IPS-18c (cell line): ENCODE measurements around the gene MRPL11.

Experiments used
- H3K4me3 ChIP-seq: 2 replicates; pipeline ENCODE4 v1.7.0; 2013; ENCODE audit warnings: low read depth, mild to moderate bottlenecking, low read length, moderate library complexity; ENCODE audit not compliant: insufficient read depth
- H3K9me3 ChIP-seq: one replicate; pipeline ENCODE4 v1.6.1; 2013; ENCODE audit warnings: mild to moderate bottlenecking, low read length, moderate library complexity; ENCODE audit not compliant: control insufficient read depth, insufficient read depth

MRPL11 gene

GRCh38 chr11:66438504-66439466 lies at the start of gene MRPL11:
Gene MRPL11 (minus strand): TSS chr11:66438848. CDS start chr11:66438754, 94 bp downstream.
- Histone ChIP-seq H3K4me3 (peak within 1 kb of the TSS; percentile 95), H3K9me3 (peaks cover 3% of the 10 kb centered on the region)

DNA sequence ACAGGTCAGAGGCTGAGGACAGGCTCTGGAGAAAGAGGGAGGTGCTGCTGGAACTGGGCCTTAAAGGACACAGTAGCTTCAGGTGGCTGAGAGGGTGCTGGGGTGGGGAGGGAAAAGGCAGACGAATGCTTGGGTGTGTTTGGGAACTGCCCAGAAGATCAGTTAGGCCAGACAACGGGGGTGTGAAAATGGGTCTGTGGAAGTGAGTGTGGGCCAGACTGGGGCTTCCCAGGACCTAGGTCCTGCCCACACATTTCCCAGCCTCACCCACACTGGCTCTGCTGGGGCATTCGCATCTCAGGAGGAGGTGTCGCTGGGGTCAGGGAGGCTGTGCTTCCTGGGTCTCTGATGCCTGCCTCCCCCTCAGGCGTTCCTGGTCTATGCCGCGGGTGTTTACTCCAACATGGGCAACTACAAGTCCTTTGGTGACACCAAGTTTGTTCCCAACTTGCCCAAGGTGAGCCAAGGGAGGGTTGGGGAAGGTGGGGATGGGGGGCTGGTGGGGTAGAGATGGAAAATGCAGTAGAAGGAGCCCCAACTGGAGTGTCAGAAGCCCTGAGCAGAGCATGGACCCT lies 46.2 kb upstream of the MRPL11 start:
- no peak overlapping the region for H3K4me3 ChIP-seq

DNA sequence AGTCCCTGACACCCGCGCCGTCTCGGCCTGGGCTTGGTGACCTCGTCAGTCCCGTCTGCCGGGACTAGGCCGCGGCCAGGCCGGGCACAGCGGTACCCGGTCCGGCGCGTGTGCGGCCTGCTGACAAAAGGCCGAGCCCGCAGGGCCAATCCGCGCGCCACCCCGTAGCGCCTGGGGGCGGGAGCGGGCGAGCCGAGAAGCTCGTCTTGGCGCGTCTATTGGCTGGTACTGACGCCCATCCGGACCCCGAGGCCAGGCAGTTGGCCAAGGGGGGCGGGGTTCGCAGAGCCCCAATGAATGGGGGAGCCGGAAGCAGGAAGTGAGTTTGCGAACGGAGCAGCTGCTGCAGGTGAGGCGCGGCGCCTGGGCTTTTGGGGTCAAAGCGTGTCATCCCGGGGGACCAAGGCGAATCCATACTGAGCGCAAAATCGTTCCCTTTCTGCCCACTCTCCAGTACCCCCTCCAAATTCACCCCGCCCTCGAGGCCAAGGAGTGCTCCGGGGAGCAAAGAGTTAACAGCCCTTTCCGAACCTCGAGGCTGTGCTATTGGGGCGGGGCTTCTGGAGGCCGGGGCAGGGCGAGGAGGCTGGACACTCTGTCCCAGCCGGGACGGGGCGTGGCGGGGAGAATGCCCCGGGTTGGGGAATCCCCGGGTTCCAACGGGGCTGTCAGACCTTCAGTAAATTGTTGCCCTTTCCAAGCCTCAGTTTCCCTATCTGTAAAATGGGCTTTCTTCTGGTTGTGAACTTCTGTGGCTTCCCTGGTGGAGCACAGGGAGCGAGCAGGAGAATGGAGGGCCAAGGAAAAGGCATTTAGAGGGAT lies 41.7 kb upstream of the MRPL11 start, which contains the start of gene DPP3:
DPP3 (plus strand) TSS at position 318 of the 822 bp plus-strand sequence. CDS start 1,767 bp downstream, outside the sequence.
- Histone ChIP-seq H3K9me3 (no peaks in the 10 kb centered on the region), H3K4me3 (peak within 1 kb of the TSS; percentile 88)

More for the DNA sequence above, 46.2 kb upstream of the MRPL11 start:
- no peaks in the 10 kb centered on the region for H3K9me3 ChIP-seq

DNA sequence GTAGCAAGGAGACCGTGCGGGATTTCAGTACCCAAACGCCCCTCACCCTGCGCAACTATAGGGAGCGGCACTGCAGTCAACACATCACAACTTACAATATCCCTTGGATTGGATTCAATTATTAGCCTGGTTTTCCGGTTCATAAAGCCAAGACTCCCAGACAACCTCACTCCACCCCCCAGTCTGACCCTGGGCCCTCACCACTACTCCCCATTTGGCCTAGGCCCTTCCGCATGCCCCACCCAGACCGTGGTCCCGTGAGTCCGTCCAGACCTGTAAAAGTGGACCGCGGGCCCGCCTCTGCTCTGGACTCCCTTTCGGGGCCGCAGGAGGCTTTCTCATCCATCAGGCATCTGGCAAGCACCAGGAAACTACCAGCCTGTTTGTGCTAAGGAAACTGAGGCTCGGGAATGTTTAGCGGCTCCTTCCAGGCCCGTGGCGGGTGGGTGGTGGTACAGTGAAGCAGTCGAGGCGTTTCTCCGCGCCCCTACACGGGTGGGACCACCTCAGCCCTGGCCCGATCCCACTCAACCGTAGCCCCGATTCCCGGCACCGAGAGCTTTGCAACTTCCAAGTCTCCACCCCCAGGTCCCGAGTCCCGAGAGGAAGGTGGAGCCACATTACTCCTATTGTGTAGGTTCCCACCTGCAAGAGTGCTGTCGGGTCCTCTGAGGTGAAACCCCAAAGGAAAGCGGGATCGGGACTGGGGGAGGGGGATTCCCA lies 40.9 kb upstream of the MRPL11 start:
- Histone ChIP-seq H3K9me3 (no peaks in the 10 kb centered on the region), H3K4me3 (peak overlapping the region; percentile 88)

DNA sequence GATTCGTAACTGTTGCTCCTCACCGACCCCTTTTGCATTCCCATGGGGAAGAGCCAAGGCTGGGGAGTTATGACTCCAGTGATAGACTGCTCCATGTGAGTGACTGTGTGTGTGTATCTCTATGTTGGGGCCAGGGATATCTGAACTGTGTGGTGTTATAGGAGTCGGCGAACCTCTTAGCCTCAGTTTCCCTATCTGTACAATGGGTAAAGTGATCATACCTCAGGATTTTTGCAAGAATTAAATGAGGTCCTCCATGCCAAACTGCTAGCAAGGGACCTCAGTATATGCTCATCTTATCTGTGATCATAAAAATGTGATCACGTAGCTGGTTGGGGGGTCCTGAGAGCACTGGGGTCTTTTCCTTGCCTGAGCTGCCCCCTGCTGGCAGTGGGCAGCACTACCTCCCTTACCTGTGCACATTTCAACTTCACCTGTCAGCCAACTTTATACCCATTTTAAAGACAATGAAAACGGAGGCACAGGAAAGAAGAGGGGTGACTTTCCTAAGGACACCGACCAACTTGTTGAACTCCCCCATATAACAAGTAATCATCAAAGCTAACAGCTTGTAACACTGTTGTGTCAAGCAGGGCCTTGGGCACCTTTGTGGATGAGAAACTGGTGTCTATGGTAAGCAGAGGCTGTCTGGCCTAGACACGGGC lies 40.2 kb upstream of the MRPL11 start:
- H3K9me3 ChIP-seq = no peaks in the 10 kb centered on the region

GRCh38 chr11:66477263-66478201 lies 38.9 kb upstream of the MRPL11 start:
- Histone ChIP-seq H3K9me3 (no peaks in the 10 kb centered on the region), H3K4me3 (no peak overlapping the region)

More for the DNA sequence above, 40.2 kb upstream of the MRPL11 start:
- peak overlapping the region; percentile 88 for H3K4me3 ChIP-seq

DNA sequence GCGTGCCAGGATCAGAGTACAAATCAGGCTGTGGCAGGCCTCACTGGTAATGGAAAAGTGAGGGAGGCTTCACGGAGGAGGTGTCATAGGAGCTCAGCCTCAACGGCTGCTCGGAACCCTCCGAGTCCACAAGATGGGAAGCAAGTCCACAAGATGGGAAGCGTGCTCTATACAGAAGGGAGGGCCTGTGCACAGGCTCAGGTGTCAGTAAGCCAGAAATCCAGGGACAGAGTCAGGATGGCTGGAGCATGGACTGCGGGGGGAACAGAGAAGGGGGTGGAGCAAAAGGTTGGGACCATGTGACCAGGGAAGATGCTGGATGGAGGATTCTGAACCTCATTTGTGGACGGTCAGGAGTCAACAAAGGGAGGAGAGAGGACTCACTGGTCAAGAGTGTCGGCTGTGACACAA lies 38.2 kb upstream of the MRPL11 start:
- Histone ChIP-seq H3K4me3 (no peak overlapping the region), H3K9me3 (no peaks in the 10 kb centered on the region)

DNA sequence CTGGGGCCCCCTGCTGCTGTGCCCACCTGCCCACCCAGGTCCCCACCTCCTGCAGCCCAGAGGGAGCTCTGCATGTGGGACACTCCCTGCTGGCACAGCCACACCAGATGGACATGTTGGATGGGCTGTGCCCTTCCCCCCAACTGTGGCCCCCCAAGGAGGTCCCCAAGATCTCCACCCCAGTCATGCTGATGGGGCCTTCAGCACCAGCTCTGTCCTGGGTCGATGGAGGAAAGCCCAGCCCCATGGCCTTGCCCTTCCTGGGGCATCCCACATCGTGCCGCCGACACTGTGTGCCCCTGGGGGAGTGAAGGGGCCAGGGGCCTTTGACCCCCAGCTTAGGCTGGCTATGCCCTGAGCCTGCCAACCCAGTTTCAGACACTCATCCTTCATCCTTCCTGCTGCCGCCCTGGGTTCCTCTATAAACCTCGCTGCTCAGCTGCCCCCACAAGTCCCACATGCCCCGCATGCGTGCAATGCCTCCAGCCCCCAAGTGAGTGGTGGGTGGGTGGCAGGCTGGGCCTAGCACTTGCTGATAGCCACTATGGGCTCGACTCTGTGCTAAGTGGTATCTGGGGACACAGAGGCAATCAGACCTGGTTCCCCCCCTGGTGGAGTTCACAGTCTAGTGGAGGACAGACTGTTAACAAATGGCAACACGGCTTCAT lies 37.7 kb upstream of the MRPL11 start:
- Histone ChIP-seq H3K4me3 (no peak overlapping the region), H3K9me3 (no peaks in the 10 kb centered on the region)

GRCh38 chr11:66475349-66476172 lies 36.9 kb upstream of the MRPL11 start:
- peaks cover 2% of the 10 kb centered on the region for H3K9me3 ChIP-seq
- H3K4me3 ChIP-seq = no peak overlapping the region

DNA sequence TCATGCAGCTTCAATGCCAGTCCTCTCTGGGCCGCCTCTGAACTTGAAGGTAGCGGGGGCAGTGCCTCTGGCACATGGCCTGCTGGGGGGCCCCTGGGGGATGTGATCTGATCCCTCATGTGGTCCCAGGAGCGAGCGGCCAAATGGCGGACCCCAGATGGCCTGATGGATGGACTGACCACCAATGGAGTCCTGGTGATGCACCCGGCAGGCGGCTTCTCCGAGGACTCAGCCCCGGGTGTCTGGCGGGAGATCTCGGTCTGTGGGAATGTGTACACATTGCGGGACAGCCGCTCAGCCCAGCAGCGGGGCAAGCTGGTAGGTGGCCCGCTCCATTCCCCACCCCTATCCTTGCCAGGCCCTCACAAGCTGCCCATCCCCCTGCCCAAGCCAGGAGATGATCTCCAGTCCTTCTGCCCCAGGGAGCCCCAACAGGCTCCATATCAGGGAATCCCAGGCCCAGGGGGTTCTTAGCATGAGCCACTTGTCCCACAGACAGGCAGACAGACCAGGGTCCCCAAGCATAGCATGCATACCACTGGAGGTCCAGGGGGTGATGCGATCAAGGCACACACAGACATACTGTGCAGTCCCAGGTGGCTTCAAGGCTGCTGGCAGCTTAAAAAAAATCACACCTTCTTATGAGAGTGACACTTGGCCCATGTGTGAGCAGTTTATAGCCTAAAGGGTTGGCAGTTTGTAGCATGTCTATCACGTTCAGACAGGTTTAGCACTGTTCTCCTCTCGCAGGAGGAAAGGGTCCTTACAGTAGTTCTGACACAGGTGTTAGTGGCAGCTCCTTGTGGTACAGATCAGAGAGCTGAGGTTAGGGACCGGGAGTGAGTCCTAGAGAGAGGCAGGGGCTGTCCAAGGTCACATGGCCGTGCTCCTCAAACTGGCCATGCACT lies 35.2 kb upstream of the MRPL11 start:
- Histone ChIP-seq H3K9me3 (peaks cover 2% of the 10 kb centered on the region), H3K4me3 (no peak overlapping the region)

- no peak overlapping the region for H3K4me3 ChIP-seq
- H3K9me3 ChIP-seq = peaks cover 2% of the 10 kb centered on the region
These were observed 34.5 kb upstream of the MRPL11 start for GRCh38 chr11:66473167-66473566.

GRCh38 chr11:66472054-66472453 lies 33.4 kb upstream of the MRPL11 start:
- Histone ChIP-seq H3K9me3 (peaks cover 2% of the 10 kb centered on the region), H3K4me3 (no peak overlapping the region)

DNA sequence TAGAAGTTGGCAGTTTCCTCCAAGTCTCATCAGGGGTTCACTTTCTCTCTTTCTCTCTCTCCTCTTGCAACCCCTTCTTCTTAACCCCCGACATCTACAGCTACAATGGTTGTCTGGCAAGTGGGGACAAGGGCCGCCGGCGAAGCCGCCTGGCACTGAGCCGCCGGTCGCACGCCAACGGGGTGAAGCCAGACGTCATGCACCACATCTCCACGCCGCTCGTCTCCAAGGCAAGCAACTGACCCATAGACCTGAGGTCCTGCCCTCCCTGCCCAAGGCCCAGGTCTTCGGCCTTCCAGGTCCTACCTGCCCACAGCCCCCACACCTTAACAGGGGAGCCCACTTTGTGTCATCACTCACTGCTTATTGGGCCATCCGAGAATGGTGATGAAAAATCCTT lies 32.5 kb upstream of the MRPL11 start:
- H3K9me3 ChIP-seq = peaks cover 2% of the 10 kb centered on the region
- no peak overlapping the region for H3K4me3 ChIP-seq
